GM23248 (cell line): Measurements from ENCODE around the gene RRAGB. TPM values are rescaled to one million over a fixed set of nuclear protein-coding genes. Genes with fewer than 3 reads are reported as not detected.

ENCODE experiments used
- DNase-seq: peaks from one replicate; pipeline ENCODE4 v3.0.0-alpha.2; 2015
- H2AFZ ChIP-seq: fragments of 200-600 bp; sonication (generic); 2 replicates; pipeline ENCODE4 v1.6.1; 2016; ENCODE audit warnings: antibody characterized with exemption
- H3F3A ChIP-seq: fragments of 200-600 bp; sonication (generic); 2 replicates; pipeline ENCODE4 v1.6.1; 2016; ENCODE audit warnings: mild to moderate bottlenecking, antibody characterized with exemption, mixed run types; ENCODE audit not compliant: insufficient read depth
- H3K27ac ChIP-seq: fragments of 200-600 bp; sonication (generic); 2 replicates; pipeline ENCODE4 v1.5.1; 2016; ENCODE audit warnings: mild to moderate bottlenecking
- H3K27me3 ChIP-seq: fragments of 200-600 bp; sonication (generic); replicated peaks from 2 replicates; pipeline ENCODE4 v1.6.1; 2016; ENCODE audit warnings: mild to moderate bottlenecking; ENCODE audit not compliant: insufficient read depth
- H3K36me3 ChIP-seq: fragments of 200-600 bp; sonication (generic); 2 replicates; pipeline ENCODE4 v1.6.1; 2016; ENCODE audit warnings: low read depth, mild to moderate bottlenecking
- H3K4me1 ChIP-seq: fragments of 200-600 bp; sonication (generic); 2 replicates; pipeline ENCODE4 v1.6.1; 2016; ENCODE audit warnings: mild to moderate bottlenecking; ENCODE audit not compliant: insufficient read depth
- H3K4me2 ChIP-seq: fragments of 200-600 bp; sonication (generic); one replicate; pipeline ENCODE4 v1.6.1; 2016; ENCODE audit warnings: mild to moderate bottlenecking; ENCODE audit not compliant: unreplicated experiment
- H3K4me3 ChIP-seq: fragments of 200-600 bp; sonication (generic); 2 replicates; pipeline ENCODE4 v1.5.1; 2016; ENCODE audit warnings: mild to moderate bottlenecking
- H3K79me2 ChIP-seq: fragments of 200-600 bp; sonication (generic); 2 replicates; pipeline ENCODE4 v1.6.1; 2016; ENCODE audit warnings: mild to moderate bottlenecking; ENCODE audit not compliant: insufficient read depth
- H3K9ac ChIP-seq: fragments of 200-600 bp; sonication (generic); 2 replicates; pipeline ENCODE4 v1.6.1; 2016; ENCODE audit warnings: mild to moderate bottlenecking
- H3K9me2 ChIP-seq: fragments of 200-600 bp; sonication (generic); 2 replicates; pipeline ENCODE4 v1.6.1; 2016; ENCODE audit warnings: mixed run types, mild to moderate bottlenecking, moderate library complexity; ENCODE audit not compliant: insufficient read depth
- H3K9me3 ChIP-seq: fragments of 200-600 bp; sonication (generic); one replicate; pipeline ENCODE4 v1.6.1; 2017; ENCODE audit warnings: low read depth
- H4K20me1 ChIP-seq: fragments of 200-600 bp; sonication (generic); 2 replicates; pipeline ENCODE4 v1.6.0; 2016; ENCODE audit not compliant: insufficient read depth
- EZH2 ChIP-seq: fragments of 200-600 bp; sonication (generic); IDR thresholded peaks from 2 replicates; pipeline ENCODE4 v1.6.1; 2018; ENCODE audit warnings: antibody characterized with exemption, mild to moderate bottlenecking; ENCODE audit not compliant: insufficient read depth, poor library complexity, severe bottlenecking
- EZH2phosphoT487 ChIP-seq: fragments of 200-600 bp; sonication (generic); IDR thresholded peaks from 2 replicates; pipeline ENCODE4 v1.6.1; 2018; ENCODE audit warnings: antibody characterized with exemption, moderate library complexity, mild to moderate bottlenecking, low read depth; ENCODE audit not compliant: insufficient read depth
- WGBS, 2 experiments: methylation state at CpG; one replicate each; pipeline ENCODE4 v1.1.6; 2015 to 2017; ENCODE audit warnings: low lambda C conversion rate in 2 of 2, low coverage in 1 of 2; ENCODE audit errors: missing lambda C conversion rate in 2 of 2; 5-methylcytosine and 5-hydroxymethylcytosine counted together
- in situ Hi-C: fragments of 300-500 bp; cut with MboI; formaldehyde crosslinking; loops from 2 replicates; pipeline ENCODE4 v1.15.0; 2020
- polyA plus RNA-seq: library from polyadenylated mRNA; unstranded; fragments of >200 nt; fragmentation: Nextera tagmentation; extraction: Ambion mirVana; gene quantifications from 2 replicates; pipeline ENCODE4 v1.2.1, GENCODE V29; 2016
- total RNA-seq: library from RNA; depleted of rRNA; stranded (reverse); fragments of >200 nt; shearing (Covaris generic); gene quantifications from 2 replicates; pipeline ENCODE4 v1.2.3, GENCODE V29; 2014; rRNA removed

The RRAGB gene
- total and polyA plus RNA-seq, 2 experiments from 2014 or later, result 19.0 to 21.3 TPM

- Histone ChIP-seq H3K27ac (no peak overlapping the region), H3K9ac (no peak overlapping the region), H3K27me3 (no peaks in the 10 kb centered on the region), H3K9me3 (no peaks in the 10 kb centered on the region), H4K20me1 (no peaks in the 10 kb centered on the region), H3K9me2 (no peaks in the 10 kb centered on the region), H3K36me3 (no peaks in the 10 kb centered on the region), H3K4me2 (no peak overlapping the region), H3K4me1 (no peaks in the 10 kb centered on the region), H2AFZ (no peak overlapping the region), H3K79me2 (no peaks in the 10 kb centered on the region), H3K4me3 (no peak overlapping the region), H3F3A (no peaks in the 10 kb centered on the region)
- WGBS, 2 experiments, result 82 to 89% methylated on average over 1 of the region's 1 CpG
- in situ Hi-C loops, result no loop called here
- TF ChIP-seq EZH2 (no peak), EZH2phosphoT487 (no peak)
- DNase-seq, result no peak
These were observed 76.9 kb downstream of the RRAGB start for GRCh38 chrX:55794405-55794804.

GRCh38 chrX:55796496-55796895 is 78.9 kb downstream of the RRAGB start:
- Histone ChIP-seq H3K4me1 (no peaks in the 10 kb centered on the region), H2AFZ (no peak overlapping the region), H3K4me3 (no peak overlapping the region), H3K27ac (no peak overlapping the region), H3K9me3 (no peaks in the 10 kb centered on the region), H3K9ac (no peak overlapping the region), H3K27me3 (no peaks in the 10 kb centered on the region), H3K36me3 (no peaks in the 10 kb centered on the region), H3F3A (no peaks in the 10 kb centered on the region), H4K20me1 (no peaks in the 10 kb centered on the region), H3K4me2 (no peak overlapping the region), H3K9me2 (no peaks in the 10 kb centered on the region), H3K79me2 (no peaks in the 10 kb centered on the region)
- in situ Hi-C loops, result no loop called here
- no peak for DNase-seq
- WGBS, 2 experiments, result 24 to 28% methylated on average over 3 of the region's 3 CpGs
- no peak for TF ChIP-seq EZH2phosphoT487
- no peak for TF ChIP-seq EZH2

GRCh38 chrX:55801811-55802210 is 84.3 kb downstream of the RRAGB start:
- Histone ChIP-seq H3K9ac (no peak overlapping the region), H3K79me2 (no peaks in the 10 kb centered on the region), H3K27ac (no peak overlapping the region), H3K9me3 (no peaks in the 10 kb centered on the region), H2AFZ (no peak overlapping the region), H3K4me2 (no peak overlapping the region), H3K36me3 (no peaks in the 10 kb centered on the region), H3F3A (no peaks in the 10 kb centered on the region), H3K27me3 (no peaks in the 10 kb centered on the region), H4K20me1 (no peaks in the 10 kb centered on the region), H3K9me2 (no peaks in the 10 kb centered on the region), H3K4me3 (no peak overlapping the region), H3K4me1 (no peaks in the 10 kb centered on the region)
- no peak for DNase-seq
- in situ Hi-C loops, result no loop called here
- 0 to 5% methylated on average over 1 of the region's 1 CpG for WGBS, 2 experiments
- TF ChIP-seq EZH2 (no peak), EZH2phosphoT487 (no peak)

Other genes starting within 250 kb of the RRAGB start
- gene USP51, start 227.9 kb upstream of the RRAGB start, total RNA-seq, result 0.89 and 1.1 TPM in 2 replicates
- 0.23 and 0.48 TPM in 2 replicates for gene USP51, start 227.9 kb upstream of the RRAGB start, polyA plus RNA-seq
- gene FOXR2, start 94.3 kb upstream of the RRAGB start, total RNA-seq, result not detected in 2 replicates
- gene FOXR2, start 94.3 kb upstream of the RRAGB start, polyA plus RNA-seq, result not detected in 2 replicates